ENCODE data around the gene CFAP46.
"Not testable (repeated sequence)": the region's sequence is repeated elsewhere in the genome, so short reads cannot be mapped to it uniquely, and the experiment has no call there.

The CFAP46 gene

GRCh38 chr10:132957131-132957530, 14.8 kb upstream of the CFAP46 start:
- no peaks in the 10 kb centered on the region for H4K20me1 ChIP-seq (ENCODE audit: insufficient read depth, low read length, poor library complexity, severe bottlenecking)
- H3K9me2 ChIP-seq (replicated peaks; ENCODE audit: low read depth, low read length): no peaks in the 10 kb centered on the region
- H3K9ac ChIP-seq (ENCODE audit: low read depth, low read length, poor library complexity, severe bottlenecking): no peak overlapping the region
- no peaks in the 10 kb centered on the region for H3K36me3 ChIP-seq (ENCODE audit: insufficient read depth, low read length)
- H3F3A ChIP-seq (ENCODE audit: low read depth): no peaks in the 10 kb centered on the region
- no peaks in the 10 kb centered on the region for H3K79me2 ChIP-seq (ENCODE audit: insufficient read depth, low read length)
- no peak overlapping the region for H3K4me3 ChIP-seq (ENCODE audit: low read length, poor library complexity, severe bottlenecking)
- TF ChIP-seq EZH2phosphoT487 (IDR thresholded peaks at IDR 0.05; ENCODE audit: borderline replicate concordance) (no peak), CTCF (conservative IDR thresholded peaks at IDR 0.05; ENCODE audit: low read length) (no peak)
- no peaks in the 10 kb centered on the region for H3K4me1 ChIP-seq (ENCODE audit: insufficient read depth, low read length, poor library complexity, severe bottlenecking)
- H3K27me3 ChIP-seq (ENCODE audit: insufficient read depth, low read length, poor library complexity, severe bottlenecking): no peaks in the 10 kb centered on the region
- no peak overlapping the region for H3K4me2 ChIP-seq (ENCODE audit: low read depth, low read length, poor library complexity, severe bottlenecking)
- peaks cover 4% of the 10 kb centered on the region; the same call in 1 of the 2 replicates for H3K9me3 ChIP-seq (ENCODE audit: insufficient read depth, low read depth, low read length)
- H2AFZ ChIP-seq (ENCODE audit: low read length): no peak overlapping the region

- H3K79me2 ChIP-seq (ENCODE audit: insufficient read depth, low read length); H2AFZ ChIP-seq (ENCODE audit: low read length); H3K9me3 ChIP-seq (ENCODE audit: insufficient read depth, low read depth, low read length); H4K20me1 ChIP-seq (ENCODE audit: insufficient read depth, low read length, poor library complexity, severe bottlenecking); H3K27me3 ChIP-seq (ENCODE audit: insufficient read depth, low read length, poor library complexity, severe bottlenecking); H3F3A ChIP-seq (ENCODE audit: low read depth); H3K36me3 ChIP-seq (ENCODE audit: insufficient read depth, low read length); H3K9me2 ChIP-seq (replicated peaks; ENCODE audit: low read depth, low read length); H3K4me2 ChIP-seq (ENCODE audit: low read depth, low read length, poor library complexity, severe bottlenecking); H3K4me3 ChIP-seq (ENCODE audit: low read length, poor library complexity, severe bottlenecking); H3K9ac ChIP-seq (ENCODE audit: low read depth, low read length, poor library complexity, severe bottlenecking); H3K4me1 ChIP-seq (ENCODE audit: insufficient read depth, low read length, poor library complexity, severe bottlenecking): not testable (repeated sequence)
These were observed 13.9 kb upstream of the CFAP46 start for GRCh38 chr10:132956259-132956658.

GRCh38 chr10:132955479-132955878, 13.1 kb upstream of the CFAP46 start:
- no peaks in the 10 kb centered on the region for H4K20me1 ChIP-seq (ENCODE audit: insufficient read depth, low read length, poor library complexity, severe bottlenecking)
- H3K4me2 ChIP-seq (ENCODE audit: low read depth, low read length, poor library complexity, severe bottlenecking): no peak overlapping the region
- TF ChIP-seq EZH2phosphoT487 (IDR thresholded peaks at IDR 0.05; ENCODE audit: borderline replicate concordance) (no peak), CTCF (conservative IDR thresholded peaks at IDR 0.05; ENCODE audit: low read length) (no peak)
- H3K4me3 ChIP-seq (ENCODE audit: low read length, poor library complexity, severe bottlenecking): no peak overlapping the region
- H3K79me2 ChIP-seq (ENCODE audit: insufficient read depth, low read length): no peaks in the 10 kb centered on the region
- no peaks in the 10 kb centered on the region for H3K9me2 ChIP-seq (replicated peaks; ENCODE audit: low read depth, low read length)
- no peaks in the 10 kb centered on the region for H3K27me3 ChIP-seq (ENCODE audit: insufficient read depth, low read length, poor library complexity, severe bottlenecking)
- H2AFZ ChIP-seq (ENCODE audit: low read length): no peak overlapping the region
- no peak overlapping the region for H3K9ac ChIP-seq (ENCODE audit: low read depth, low read length, poor library complexity, severe bottlenecking)
- H3K4me1 ChIP-seq (ENCODE audit: insufficient read depth, low read length, poor library complexity, severe bottlenecking): no peaks in the 10 kb centered on the region
- H3K9me3 ChIP-seq (ENCODE audit: insufficient read depth, low read depth, low read length): peaks cover 4% of the 10 kb centered on the region; the same call in 1 of the 2 replicates
- no peaks in the 10 kb centered on the region for H3K36me3 ChIP-seq (ENCODE audit: insufficient read depth, low read length)
- no peaks in the 10 kb centered on the region for H3F3A ChIP-seq (ENCODE audit: low read depth)

- H4K20me1 ChIP-seq (ENCODE audit: insufficient read depth, low read length, poor library complexity, severe bottlenecking): no peaks in the 10 kb centered on the region
- no peak overlapping the region for H3K4me3 ChIP-seq (ENCODE audit: low read length, poor library complexity, severe bottlenecking)
- peaks cover 4% of the 10 kb centered on the region; the same call in 1 of the 2 replicates for H3K9me3 ChIP-seq (ENCODE audit: insufficient read depth, low read depth, low read length)
- no peaks in the 10 kb centered on the region for H3F3A ChIP-seq (ENCODE audit: low read depth)
- no peak overlapping the region for H3K9ac ChIP-seq (ENCODE audit: low read depth, low read length, poor library complexity, severe bottlenecking)
- H3K79me2 ChIP-seq (ENCODE audit: insufficient read depth, low read length): no peaks in the 10 kb centered on the region
- no peaks in the 10 kb centered on the region for H3K27me3 ChIP-seq (ENCODE audit: insufficient read depth, low read length, poor library complexity, severe bottlenecking)
- H3K4me2 ChIP-seq (ENCODE audit: low read depth, low read length, poor library complexity, severe bottlenecking): no peak overlapping the region
- no peaks in the 10 kb centered on the region for H3K4me1 ChIP-seq (ENCODE audit: insufficient read depth, low read length, poor library complexity, severe bottlenecking)
- TF ChIP-seq CTCF (conservative IDR thresholded peaks at IDR 0.05; ENCODE audit: low read length): no peak
- no peak for TF ChIP-seq EZH2phosphoT487 (IDR thresholded peaks at IDR 0.05; ENCODE audit: borderline replicate concordance)
- no peak overlapping the region for H2AFZ ChIP-seq (ENCODE audit: low read length)
- H3K9me2 ChIP-seq (replicated peaks; ENCODE audit: low read depth, low read length): no peaks in the 10 kb centered on the region
- H3K36me3 ChIP-seq (ENCODE audit: insufficient read depth, low read length): no peaks in the 10 kb centered on the region
These were observed 11.1 kb upstream of the CFAP46 start for GRCh38 chr10:132953428-132953827.
